ENCODE data around the gene ITGA2B.

GRCh38 chr17:44397479-44398440, 8.3 kb upstream of the ITGA2B start:
- TF ChIP-seq CTCF (IDR thresholded peaks at IDR 0.05), result no peak
- TF ChIP-seq POLR2A (IDR thresholded peaks at IDR 0.05), result no peak
- no peak for TF ChIP-seq EP300 (IDR thresholded peaks at IDR 0.05)
